NCI-H510A (cell line): Measurements from ENCODE around the gene DNAH10.

Experiments used
- DNase-seq: peaks from one replicate; lab custom pipeline; 2025; lab: John Stamatoyannopoulos, UW

DNAH10 gene

GRCh38 chr12:123843912-123844748 is 82.0 kb downstream of the DNAH10 start:
- DNase-seq, result no peak

GRCh38 chr12:123845881-123846280 is 83.8 kb downstream of the DNAH10 start:
- no peak for DNase-seq

GRCh38 chr12:123846340-123846739 is 84.2 kb downstream of the DNAH10 start:
- no peak for DNase-seq

GRCh38 chr12:123847019-123847418 is 84.9 kb downstream of the DNAH10 start:
- DNase-seq, result no peak

- DNase-seq, result no peak
These were observed 85.8 kb downstream of the DNAH10 start for GRCh38 chr12:123847876-123848275.

- DNase-seq, result no peak
These were observed 87.4 kb downstream of the DNAH10 start for GRCh38 chr12:123849517-123849916.

- DNase-seq, result no peak
These were observed 88.4 kb downstream of the DNAH10 start for GRCh38 chr12:123850246-123851134.

- DNase-seq, result no peak
These were observed 91.4 kb downstream of the DNAH10 start for GRCh38 chr12:123853396-123854070.

- DNase-seq, result no peak
These were observed 92.1 kb downstream of the DNAH10 start for GRCh38 chr12:123854232-123854631.

- no peak for DNase-seq
These were observed 92.8 kb downstream of the DNAH10 start for GRCh38 chr12:123854918-123855317.

- no peak for DNase-seq
These were observed 94.6 kb downstream of the DNAH10 start for GRCh38 chr12:123856681-123857080.

GRCh38 chr12:123858176-123858575 is 96.1 kb downstream of the DNAH10 start:
- DNase-seq, result no peak

- DNase-seq, result no peak
These were observed 96.9 kb downstream of the DNAH10 start for GRCh38 chr12:123859035-123859434.

- no peak for DNase-seq
These were observed 98.3 kb downstream of the DNAH10 start for GRCh38 chr12:123860377-123860776.

GRCh38 chr12:123861392-123861791 is 99.3 kb downstream of the DNAH10 start:
- DNase-seq, result no peak

GRCh38 chr12:123867141-123867540 is 105.0 kb downstream of the DNAH10 start:
- no peak for DNase-seq

- DNase-seq, result no peak
These were observed 106.7 kb downstream of the DNAH10 start for GRCh38 chr12:123868791-123869190.

GRCh38 chr12:123873793-123874192 is 111.7 kb downstream of the DNAH10 start:
- no peak for DNase-seq

- no peak for DNase-seq
These were observed 115.9 kb downstream of the DNAH10 start for GRCh38 chr12:123877968-123878367.

GRCh38 chr12:123879101-123879500 is 117.0 kb downstream of the DNAH10 start:
- DNase-seq, result no peak

GRCh38 chr12:123879691-123880090 is 117.6 kb downstream of the DNAH10 start:
- no peak for DNase-seq

GRCh38 chr12:123882161-123882705 is 120.1 kb downstream of the DNAH10 start:
- no peak for DNase-seq
